Measurements from ENCODE around the gene INSIG2. TPM values are rescaled to one million over a fixed set of nuclear protein-coding genes. Genes with fewer than 3 reads are reported as not detected.
A peak's percentile ranks its signal among the peaks of the same experiment; 100 is the strongest.

The INSIG2 gene
- total RNA-seq, 1 experiment from 2014 or later: 13.5 TPM

- DNase-seq (ENCODE audit: low read depth): no peak
Observed at GRCh38 chr2:118098307-118099030, 10.2 kb downstream of the INSIG2 start.

DNA sequence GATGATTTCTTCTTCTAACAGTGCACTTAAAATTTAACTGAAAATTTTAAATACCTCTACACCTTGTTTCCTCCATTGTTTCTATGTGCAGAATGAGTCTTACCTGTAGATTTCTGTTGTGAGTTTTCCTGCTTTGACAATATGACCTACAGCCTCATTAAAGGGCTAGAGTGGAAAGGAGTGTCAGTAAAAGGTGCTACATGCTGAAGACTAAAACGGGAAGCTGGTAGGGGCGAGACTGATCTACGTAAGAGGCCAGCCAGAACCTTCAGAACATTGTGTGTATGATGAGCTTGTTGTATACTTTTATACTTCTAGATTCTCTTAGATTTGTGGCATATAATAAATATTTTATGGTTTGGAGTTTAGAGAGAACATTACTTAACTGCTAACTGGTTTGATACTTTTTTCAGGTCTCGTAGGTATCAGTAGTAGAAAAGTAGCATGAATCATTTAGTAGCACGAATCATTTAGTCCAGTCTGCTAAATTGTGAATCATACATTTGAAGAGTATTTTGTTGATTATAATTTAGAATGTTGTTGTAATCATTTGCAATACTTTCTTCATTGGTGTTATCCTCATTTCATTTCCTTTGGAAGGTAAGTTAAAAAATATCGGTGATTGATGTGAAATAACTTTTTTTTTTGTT lies 14.3 kb downstream of the INSIG2 start:
- DNase-seq (ENCODE audit: low read depth): no peak

GRCh38 chr2:118103951-118104940 lies 16.0 kb downstream of the INSIG2 start:
- no peak for DNase-seq (ENCODE audit: low read depth)

GRCh38 chr2:118105497-118105896 lies 17.2 kb downstream of the INSIG2 start:
- no peak for DNase-seq (ENCODE audit: low read depth)

GRCh38 chr2:118106926-118107325 lies 18.7 kb downstream of the INSIG2 start:
- DNase-seq (ENCODE audit: low read depth): no peak

DNA sequence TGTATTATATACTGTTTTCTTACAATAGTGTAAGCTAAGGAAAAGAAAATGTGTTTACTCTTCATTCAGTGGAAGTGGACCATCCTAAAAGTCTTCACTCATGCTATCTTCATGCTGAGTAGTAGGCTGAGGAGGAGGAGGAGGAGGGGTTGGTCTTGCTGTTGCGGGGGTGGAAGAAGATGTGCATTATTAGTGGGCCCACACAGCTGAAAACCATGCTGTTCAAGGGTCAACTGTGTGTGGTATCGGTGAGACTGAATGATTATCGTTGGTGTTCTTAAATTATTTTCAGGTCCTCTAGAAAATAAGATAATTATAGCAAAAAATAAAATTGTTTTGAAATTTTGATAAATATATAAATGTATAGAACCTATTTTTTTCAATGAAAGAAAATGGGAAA lies 22.0 kb downstream of the INSIG2 start:
- no peak for DNase-seq (ENCODE audit: low read depth)

DNA sequence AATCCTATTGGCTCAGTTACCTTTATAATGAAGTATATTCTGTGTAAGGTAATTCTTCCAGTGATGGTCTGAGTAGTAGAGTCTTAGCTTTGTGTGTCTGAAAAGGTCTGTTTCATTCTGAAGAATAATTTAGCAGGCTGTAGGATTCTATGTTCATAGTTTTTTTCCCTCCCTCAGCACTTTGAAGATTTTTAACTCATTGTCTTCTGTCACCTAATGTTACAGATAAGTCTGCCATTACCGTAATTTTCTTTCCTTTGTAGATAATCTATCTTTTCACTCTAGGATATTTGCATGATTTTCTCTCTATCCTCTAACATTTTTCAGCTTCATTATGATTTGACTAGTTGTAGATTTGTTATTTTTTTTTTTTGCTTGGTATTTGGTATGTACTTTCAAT lies 22.7 kb downstream of the INSIG2 start:
- no peak for DNase-seq (ENCODE audit: low read depth)

DNA sequence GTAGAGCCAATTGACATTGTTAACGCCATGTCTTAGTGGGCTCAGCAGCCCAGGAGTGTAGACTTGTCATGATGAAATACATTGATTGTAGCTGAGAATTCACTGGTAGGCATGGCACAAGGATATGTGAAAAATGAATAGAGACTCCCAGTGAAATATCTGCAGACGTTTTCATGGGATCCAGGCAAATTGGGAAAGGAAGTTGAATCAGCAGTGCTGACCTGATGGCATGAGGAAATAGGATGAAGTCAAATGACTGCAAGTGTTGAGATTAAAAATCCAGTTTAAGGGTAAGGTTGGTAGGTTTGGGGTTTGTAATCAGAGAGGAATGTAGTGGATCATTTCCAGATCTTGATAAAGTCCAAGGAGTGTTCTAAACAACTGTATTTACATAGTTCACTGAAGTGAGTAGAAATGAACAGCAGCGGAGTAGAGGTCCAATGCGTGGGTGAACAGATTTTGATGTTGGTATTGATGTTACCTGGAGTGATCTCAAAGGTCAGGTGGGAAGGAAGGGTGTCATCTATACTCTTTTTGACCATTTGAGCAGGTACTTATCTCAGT lies 24.6 kb downstream of the INSIG2 start:
- DNase-seq (ENCODE audit: low read depth): peak; percentile 68

- DNase-seq (ENCODE audit: low read depth): no peak
Observed at GRCh38 chr2:118114863-118115262, 26.6 kb downstream of the INSIG2 start.

- no peak for DNase-seq (ENCODE audit: low read depth)
Observed at GRCh38 chr2:118115761-118116160, 27.5 kb downstream of the INSIG2 start.

GRCh38 chr2:118118479-118118878 lies 30.2 kb downstream of the INSIG2 start:
- no peak for DNase-seq (ENCODE audit: low read depth)

DNA sequence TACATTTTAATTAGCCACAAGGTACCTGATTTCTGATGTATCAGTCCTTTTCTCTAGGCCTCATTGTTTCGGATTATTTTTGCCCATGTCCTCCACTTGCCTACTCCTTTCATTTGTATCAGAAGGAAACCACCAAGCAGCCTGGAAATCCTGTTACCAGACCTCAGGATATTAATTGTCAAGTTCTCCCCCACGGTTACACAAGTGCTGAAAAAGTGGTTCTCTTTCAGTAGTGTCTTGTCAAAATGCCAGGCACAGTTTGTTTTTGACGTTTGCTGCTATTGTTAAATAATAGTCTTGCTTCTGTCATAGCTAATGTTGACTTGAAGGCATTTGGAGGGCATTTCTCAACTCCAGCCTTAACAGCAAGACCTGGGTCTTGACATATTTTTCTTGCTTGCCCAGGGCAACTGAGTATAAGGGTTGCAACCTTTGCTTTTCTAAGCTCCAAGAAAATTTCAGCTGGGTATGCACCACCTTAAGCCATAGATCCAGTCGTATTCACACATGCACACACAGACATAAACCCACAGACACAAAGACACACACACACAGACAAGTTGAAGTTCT lies 31.0 kb downstream of the INSIG2 start:
- no peak for DNase-seq (ENCODE audit: low read depth)

- DNase-seq (ENCODE audit: low read depth): peak; percentile 4
Observed at GRCh38 chr2:118119761-118120400, 31.6 kb downstream of the INSIG2 start.

GRCh38 chr2:118120401-118120780 lies 32.1 kb downstream of the INSIG2 start:
- DNase-seq (ENCODE audit: low read depth): no peak

DNA sequence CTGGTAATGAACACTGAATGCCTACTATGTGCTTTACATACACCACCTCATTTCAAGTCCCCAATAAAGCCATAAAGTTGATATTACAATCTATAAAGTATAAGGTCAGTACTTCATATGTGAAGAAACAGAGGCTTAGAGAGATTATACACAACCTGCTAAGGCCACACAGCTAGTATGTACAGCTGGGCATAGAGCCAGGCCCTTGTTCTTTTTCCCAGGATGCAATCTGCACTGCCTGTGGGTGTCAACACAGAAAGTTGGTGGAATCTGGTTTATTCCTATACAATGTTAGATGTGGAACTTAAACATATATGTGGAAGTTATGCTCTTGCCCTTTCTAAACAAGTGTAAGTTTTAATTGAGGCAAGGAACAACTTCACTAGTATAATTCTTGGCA lies 32.8 kb downstream of the INSIG2 start:
- no peak for DNase-seq (ENCODE audit: low read depth)

- peak; percentile 73 for DNase-seq (ENCODE audit: low read depth)
Observed at GRCh38 chr2:118121986-118122524, 33.8 kb downstream of the INSIG2 start.

- DNase-seq (ENCODE audit: low read depth): peak; percentile 6
Observed at GRCh38 chr2:118122594-118123281, 34.5 kb downstream of the INSIG2 start.

GRCh38 chr2:118123561-118124232 lies 35.4 kb downstream of the INSIG2 start:
- DNase-seq (ENCODE audit: low read depth): peak; percentile 70

DNA sequence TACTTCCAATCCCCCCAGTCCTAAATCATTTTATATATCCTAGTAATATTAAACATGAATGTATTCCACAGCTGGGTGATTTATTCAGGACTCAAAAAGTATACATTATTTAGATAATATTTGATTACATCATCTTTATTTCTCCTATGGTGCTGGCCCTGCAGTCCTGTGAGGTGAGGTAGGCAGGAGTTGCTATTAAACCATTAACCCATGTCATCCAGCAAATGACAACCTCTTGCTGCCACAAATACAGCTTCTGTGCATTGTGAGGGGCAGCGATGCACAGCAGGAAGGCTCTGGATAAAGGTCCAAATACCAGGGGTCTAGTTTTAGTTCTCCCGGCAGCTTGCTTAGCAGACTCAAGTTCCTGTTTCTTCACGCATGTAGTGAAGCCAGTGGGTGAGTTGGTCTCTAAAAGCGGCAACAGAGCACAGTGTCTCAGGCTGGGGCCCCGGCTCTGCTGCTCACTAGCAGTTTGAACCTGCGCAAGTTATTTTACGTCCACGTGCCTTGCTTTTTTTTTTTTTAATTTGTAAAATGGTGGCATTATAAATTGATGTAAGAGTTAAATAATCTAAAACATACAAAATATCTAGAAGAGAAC lies 36.1 kb downstream of the INSIG2 start:
- DNase-seq (ENCODE audit: low read depth): no peak

Data from LHCN-M2 (cell line).